ENCODE measurements around the gene TOM1. TPM values are rescaled to one million over a fixed set of nuclear protein-coding genes. Genes with fewer than 3 reads are reported as not detected.
A peak's percentile ranks its signal among the peaks of the same experiment; 100 is the strongest.

The TOM1 gene
- total and polyA plus RNA-seq, 2 of the 13 experiments (the other 11 are each of a cell fraction or from before 2014, with no cell fraction given), result 30.8 to 87.3 TPM

DNA sequence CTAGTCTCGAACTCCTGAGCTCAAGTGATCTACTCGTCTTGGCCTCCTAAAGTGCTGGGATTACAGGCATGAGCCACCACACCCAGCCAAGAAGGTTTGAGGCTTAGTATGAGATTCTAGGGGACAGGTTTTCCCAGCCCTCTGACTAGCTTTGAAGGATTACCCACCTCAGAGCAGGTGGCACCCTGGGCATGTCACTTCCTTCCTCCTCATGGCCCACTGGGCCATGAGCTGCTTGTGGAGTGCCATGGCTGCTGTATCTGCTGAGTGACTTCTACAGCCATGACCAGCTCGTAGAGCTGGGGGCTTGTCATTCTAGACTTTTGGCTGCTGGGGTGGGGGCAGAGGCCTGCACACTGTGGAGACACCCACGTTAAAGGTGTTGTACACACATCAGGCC, 25.1 kb downstream of the TOM1 start (continued):
- TF ChIP-seq SYNCRIP (IDR thresholded peaks at IDR 0.05; ENCODE audit: insufficient read depth, low read depth, low read length), result no peak

- Histone ChIP-seq H3K27ac (ENCODE audit: extremely low read length, insufficient read depth, low read length) (no peak overlapping the region), H3K9me3 (ENCODE audit: low read length) (no peaks in the 10 kb centered on the region), H3K27me3 (ENCODE audit: control insufficient read depth in 1 of 2, insufficient read depth in 2 of 2, low read length in 2 of 2) (no peaks in the 10 kb centered on the region), H3K79me2 (ENCODE audit: insufficient read depth, low read length) (no peaks in the 10 kb centered on the region), H3K4me2 (ENCODE audit: low read depth, low read length) (no peak overlapping the region), H3K9ac (ENCODE audit: insufficient read depth, low read depth, low read length) (no peak overlapping the region), H4K20me1 (ENCODE audit: insufficient read depth, low read length) (no peaks in the 10 kb centered on the region), H3K4me1 (ENCODE audit: insufficient read depth, low read length) (peaks cover 34% of the 10 kb centered on the region), H3K4me3 (replicated peaks in 1 of 3; ENCODE audit: insufficient read depth in 1 of 3, low read depth in 2 of 3, low read length in 3 of 3) (no peak overlapping the region), H3K36me3 (replicated peaks in 1 of 2; ENCODE audit: control insufficient read depth in 1 of 2, insufficient read depth in 2 of 2, low read length in 2 of 2) (peaks cover 35 to 62% of the 10 kb centered on the region in 2 experiments), H2AFZ (ENCODE audit: low read length) (no peak overlapping the region)
- FAIRE-seq (no peak), ATAC-seq (no peak), DNase-seq (ENCODE audit: low spot score) (no peak)
- ChIA-PET CTCF (ENCODE audit: low intra/inter-chr PET ratio, low total read pairs) (no interaction called here), POLR2A (no interaction called here)
- TF ChIP-seq MAFF (IDR thresholded peaks at IDR 0.05; ENCODE audit: low read depth, low read length) (peak; percentile 71), NFE2L1 (CRISPR knock-in tag; IDR thresholded peaks at IDR 0.05; ENCODE audit: borderline replicate concordance) (no peak), MAFK (conservative IDR thresholded peaks at IDR 0.05 in 1 of 2, IDR thresholded peaks at IDR 0.05 in 1 of 2; ENCODE audit: low read length in 2 of 2) (peak; percentile 65 to 68), HOXA3 (CRISPR knock-in tag; IDR thresholded peaks at IDR 0.05) (no peak)
- TF ChIP-seq, protein P1, sequence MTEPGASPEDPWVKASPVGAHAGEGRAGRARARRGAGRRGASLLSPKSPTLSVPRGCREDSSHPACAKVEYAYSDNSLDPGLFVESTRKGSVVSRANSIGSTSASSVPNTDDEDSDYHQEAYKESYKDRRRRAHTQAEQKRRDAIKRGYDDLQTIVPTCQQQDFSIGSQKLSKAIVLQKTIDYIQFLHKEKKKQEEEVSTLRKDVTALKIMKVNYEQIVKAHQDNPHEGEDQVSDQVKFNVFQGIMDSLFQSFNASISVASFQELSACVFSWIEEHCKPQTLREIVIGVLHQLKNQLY (CRISPR knock-in tag; IDR thresholded peaks at IDR 0.05), result no peak
- in situ Hi-C loops (cut with HindIII; ENCODE audit: extremely low pct_ligation_motif_present, low pct_unique_long_range_greater_than_20kb) (no loop called here), intact Hi-C loops (cut with micrococcal nuclease; ENCODE audit: unreplicated experiment) (loop anchor here (5.0 kb wide), 1 partner anchor 68 kb away; the partner anchor contains the start of gene HMGXB4)
- 92% methylated on average over 5 of the region's 5 CpGs for WGBS (ENCODE audit: low lambda C conversion rate)
- BruUV-seq (replicated peaks), result no TSS peak
Observed at GRCh38 chr22:35325209-35325608, 25.5 kb downstream of the TOM1 start.
